Measurements from ENCODE around the gene NR1H2.
"Not testable (repeated sequence)": the region's sequence is repeated elsewhere in the genome, so short reads cannot be mapped to it uniquely, and the experiment has no call there.

Gene NR1H2

DNA sequence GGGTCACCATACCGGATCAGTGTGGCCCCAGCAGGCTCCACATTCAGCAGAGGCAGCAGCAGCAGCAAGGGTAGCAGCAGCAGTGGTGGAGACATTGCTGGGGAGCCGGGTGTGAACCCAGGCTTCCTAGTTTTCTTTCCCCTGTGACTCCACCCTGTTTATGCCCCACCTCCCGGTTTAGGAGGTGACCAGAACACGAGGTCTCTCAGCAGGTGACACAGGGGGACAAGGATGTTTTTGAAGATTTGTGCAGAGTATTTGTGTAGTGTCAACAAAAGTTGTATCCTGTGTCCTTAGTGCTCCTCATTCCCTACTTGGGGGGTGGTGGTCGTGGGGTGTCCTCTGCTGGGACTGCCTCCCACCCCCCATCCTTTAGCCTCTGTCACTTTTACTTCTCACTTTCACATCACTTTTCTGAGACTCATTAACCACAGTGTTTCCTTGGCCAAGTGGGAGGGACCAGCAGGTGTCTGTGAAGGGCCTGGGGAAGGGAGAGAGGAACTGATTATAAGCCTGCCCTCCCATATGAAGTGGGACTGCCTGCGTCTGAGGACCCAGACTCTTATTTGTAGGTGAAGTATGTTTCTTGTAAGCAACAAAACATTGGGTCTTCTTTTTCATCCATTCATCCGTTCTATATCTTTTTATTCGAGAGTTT lies 31.5 kb upstream of the NR1H2 start:
- no peak for DNase-seq (ENCODE audit: low read depth)

DNA sequence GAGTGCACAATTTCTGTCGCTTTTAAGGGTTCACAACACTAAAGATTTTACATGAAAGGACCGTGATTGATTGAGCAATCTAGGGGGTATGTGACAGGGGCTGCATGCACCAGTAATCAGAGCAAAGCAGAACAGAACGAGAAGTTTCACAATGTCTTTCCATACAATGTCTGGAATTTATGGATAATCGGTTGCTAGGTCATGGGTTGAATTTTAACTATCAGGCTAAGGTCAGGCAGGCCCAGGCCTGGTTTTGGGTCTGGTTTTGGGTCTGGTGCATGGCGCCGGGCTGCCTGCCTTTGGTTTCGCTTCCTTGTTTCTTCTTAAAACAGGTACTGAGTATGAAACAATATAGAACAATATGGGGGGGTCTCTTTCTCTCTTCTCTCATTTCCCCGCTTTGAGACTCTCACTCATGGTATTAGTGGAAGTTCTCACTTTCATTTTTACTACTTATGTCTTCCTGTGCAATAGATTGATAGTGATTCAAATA lies 29.1 kb upstream of the NR1H2 start:
- not testable (repeated sequence) for DNase-seq (ENCODE audit: low read depth)

DNA sequence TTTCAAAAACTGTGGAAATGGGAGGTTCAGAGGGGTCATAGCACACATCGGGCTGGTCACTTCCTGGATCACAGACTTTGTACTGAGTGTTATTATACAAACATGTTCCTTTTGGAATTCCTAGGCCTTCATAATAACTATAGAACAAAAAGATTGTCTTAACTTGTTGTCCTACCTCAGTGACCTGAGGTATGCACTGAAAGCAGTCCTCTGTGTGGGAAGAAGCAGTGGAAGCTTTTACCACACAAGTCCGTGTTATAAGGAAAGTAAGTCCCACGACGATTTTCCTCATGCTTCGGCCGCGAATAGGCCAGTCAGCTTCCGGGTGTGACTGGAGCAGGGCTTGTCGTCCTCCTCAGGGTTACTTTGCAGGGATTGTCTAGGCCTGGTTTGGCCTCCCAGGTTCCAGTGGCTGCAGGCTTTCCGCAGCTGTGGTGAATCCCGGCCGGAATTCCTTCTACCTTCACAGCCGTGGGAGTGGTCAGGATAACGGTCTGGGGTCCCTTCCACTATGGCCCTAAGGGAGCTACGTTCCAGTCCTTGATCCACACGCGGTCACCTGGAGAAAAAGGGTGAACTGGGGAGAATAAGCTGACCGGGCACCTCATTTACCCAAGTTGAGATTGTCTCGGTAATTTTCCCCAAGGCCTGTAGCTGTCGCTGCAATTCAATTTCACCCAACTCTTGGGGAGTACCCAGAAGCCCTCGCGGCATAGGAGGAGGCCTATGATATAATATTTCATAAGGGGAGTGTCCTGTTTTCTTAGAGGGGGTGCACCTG lies 26.8 kb upstream of the NR1H2 start:
- no peak for DNase-seq (ENCODE audit: low read depth)

DNA sequence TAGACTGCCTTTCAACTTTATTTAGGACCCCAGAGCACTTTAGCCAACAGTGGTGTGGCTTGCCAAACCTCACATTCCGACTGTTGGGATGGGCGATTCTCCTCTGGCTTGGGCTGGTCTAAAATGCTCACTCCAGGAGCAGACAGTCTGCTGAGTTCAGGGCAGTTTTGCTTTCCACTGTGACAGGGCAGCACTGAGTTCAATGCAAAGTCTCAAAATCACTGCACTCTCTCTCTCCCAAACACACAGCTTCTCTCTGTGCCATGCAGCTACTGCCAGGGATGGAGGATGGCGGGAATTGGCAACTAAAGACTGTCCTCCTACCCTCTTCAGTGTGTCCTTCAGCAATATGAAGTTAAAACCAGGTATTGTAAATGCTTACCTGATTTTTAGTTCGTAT lies 24.0 kb upstream of the NR1H2 start:
- DNase-seq (ENCODE audit: low read depth) = no peak

DNA sequence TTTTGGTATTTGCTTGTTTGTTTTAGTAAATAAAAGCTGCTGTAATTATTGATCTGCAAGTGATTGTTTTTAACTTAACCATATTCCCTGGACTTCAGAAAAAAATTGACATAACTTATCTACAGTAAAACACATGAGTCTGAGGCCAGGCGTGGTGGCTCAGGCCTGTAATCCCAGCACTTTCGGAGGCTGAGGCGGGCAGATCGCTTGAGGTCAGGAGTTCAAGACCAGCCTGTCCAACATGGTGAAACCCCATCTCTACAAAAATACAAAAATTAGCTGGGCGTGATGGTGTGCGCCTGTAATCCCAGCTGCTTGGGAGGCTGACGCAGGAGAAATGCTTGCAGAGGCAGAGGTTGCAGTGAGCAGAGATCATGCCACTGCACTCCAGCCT lies 22.8 kb upstream of the NR1H2 start:
- not testable (repeated sequence) for DNase-seq (ENCODE audit: low read depth)

DNA sequence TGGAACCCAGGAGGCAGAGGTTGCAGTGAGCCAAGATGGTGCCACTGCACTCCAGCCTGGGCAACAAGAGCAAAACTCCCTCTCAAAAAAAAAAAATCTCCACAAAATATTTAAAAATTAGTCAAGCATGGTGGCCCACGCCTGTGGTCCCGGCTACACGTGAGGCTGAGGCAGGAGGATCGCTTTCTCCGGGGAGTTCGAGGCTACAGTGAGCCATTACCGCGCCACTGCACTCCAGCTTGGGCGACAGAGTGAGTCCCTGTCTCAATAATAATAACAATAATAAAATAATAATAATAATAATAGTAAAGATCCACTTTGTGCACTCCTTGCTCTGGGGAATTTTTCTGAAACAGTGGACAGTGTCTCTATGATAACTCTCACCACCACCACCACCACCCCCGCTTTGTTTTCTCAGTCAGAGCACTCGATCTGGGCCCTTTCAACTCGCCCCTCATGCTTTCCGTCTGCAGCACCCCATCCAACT lies 19.5 kb upstream of the NR1H2 start:
- no peak for DNase-seq (ENCODE audit: low read depth)

DNA sequence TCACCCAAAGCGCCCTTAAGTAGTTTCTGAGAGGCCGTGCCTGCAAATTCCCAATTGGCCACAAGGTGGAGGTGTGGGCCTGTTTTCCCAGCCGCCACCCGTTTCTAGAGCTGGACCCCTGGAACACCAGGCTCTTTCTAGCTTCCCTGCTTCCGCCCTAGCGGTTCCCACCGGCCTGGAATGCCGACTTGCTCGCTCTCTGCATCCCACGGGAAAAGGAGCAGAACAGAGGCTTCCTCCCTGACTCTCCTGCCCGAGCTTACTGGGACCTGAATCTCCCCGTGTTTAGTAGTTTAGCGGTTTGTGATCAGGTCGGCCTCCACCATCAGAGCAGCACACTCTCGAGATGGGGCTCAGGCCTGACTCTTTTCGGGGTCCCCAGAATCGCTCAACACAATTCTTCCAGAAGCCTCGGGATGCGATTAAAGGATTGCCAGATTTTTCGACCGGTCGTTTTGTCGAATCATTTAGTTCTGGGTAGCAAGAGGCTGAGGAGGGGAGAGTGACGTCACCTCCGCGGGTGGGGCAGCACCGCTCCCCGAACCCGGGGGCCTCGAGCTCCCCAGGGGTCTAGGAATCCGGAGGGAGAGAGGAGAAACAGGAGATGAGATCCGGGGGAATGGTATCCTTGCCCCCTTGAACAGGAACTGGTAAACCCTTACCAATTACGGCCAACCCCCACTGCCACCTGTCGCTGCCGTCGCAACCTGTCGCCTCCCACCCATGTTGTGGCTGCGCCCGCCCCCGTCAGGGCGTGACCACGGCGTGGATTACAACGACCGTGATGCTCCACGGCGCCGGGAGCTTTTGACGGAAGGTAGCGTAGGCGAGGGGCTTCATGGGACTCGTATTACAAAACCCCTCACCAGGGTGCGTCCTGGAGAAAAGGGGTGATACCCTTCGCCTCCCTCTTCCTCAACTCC lies 18.8 kb upstream of the NR1H2 start:
- peak; percentile 74 for DNase-seq (ENCODE audit: low read depth)

DNA sequence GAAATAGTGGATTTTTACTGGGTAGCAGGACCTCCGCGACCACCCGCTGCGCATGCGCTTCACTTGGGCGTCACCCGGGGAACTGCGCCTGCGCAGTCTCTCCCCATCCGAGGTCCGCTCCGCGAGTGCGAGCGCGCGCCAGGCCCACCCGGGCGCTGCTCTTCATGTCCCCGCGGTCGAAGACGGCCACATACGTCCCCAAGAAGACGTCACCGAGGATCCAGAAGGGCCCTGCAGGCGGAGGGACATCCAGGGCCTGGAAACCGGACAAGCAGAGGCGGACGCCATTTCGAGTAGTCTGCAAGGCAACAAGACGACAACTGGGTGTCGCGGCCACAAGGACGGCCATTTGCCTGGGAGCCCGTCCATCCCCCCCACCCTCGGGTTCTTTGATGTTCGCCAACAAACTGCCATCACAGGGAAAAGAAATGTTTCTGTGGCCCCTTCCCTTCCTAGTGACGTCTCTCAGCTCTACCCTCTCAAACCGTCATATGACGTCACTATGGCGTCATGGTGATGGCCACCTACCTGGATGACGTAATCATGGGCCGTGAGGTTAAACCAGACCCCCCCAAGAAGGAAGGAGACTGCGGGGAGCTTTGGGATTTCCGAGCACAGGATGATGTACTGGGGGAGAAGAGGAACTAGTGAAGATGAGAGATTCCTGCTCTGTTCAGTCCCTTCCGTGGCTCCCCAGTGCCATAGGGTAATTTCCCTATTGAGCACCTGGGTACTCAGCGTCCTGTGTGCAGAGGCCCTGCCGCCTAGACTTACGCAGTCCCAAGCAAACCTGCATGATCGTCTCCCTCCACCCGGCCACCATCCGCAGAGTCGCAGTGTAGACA lies 17.6 kb upstream of the NR1H2 start:
- DNase-seq (ENCODE audit: low read depth) = peak; percentile 64

DNA sequence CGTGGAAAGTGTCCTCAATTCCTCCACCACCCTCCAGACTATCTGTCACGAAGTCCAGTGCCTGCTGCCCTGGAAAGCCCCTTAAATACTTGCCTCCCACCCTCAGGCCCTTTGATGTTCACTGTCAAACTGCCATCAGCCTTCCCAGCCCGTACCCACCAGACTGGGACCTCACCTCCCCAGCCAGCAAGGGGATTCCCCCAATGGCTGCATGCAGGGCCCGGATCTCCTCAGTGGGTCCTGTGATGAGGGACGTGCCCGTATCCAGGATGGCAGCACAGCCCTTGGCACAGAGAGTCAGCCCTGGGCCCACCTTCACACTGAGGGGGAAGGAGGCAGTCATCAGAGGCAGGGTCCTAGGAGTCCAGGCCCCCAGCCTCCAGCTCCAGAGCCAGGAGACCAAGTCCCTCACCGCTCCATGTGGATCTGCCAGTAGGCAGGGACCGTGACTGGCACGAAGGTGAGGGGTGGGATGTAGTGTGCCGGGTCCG lies 16.9 kb upstream of the NR1H2 start:
- no peak for DNase-seq (ENCODE audit: low read depth)

DNA sequence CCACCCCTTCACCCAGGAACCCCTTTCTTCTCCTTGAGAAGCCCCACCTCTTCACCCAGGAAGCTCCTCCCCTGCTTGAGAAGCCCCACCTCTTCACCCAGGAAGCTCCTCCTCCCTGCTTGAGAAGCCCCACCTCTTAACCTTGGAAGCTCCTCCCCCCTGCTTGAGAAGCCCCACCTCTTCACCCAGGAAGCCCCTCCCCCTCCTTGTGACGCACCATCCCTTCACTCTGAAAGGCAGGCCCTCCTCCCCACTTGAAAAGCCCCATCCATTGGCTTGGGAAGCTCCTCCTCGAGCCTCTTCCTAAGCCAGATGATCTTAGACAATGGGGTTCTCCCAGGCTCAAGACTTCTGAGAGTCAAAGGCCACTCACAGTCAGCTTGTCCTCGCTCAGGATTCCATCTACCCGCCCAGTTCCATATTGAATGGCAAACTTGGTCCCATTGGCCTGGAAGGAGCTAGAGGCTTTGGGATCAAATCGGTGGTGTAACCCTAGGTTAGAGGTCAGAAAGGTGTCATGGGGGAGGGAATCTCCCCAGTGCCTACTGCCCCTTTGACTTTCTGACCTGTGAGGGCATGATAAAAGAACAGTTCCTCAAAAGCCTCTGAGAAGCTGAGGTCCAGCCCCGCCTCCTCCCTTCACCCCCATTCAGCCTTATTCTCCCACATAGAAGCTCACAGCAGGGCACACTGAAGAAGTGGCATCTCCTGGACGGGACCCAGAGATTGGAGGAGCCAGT lies 14.8 kb upstream of the NR1H2 start:
- no peak for DNase-seq (ENCODE audit: low read depth)

DNA sequence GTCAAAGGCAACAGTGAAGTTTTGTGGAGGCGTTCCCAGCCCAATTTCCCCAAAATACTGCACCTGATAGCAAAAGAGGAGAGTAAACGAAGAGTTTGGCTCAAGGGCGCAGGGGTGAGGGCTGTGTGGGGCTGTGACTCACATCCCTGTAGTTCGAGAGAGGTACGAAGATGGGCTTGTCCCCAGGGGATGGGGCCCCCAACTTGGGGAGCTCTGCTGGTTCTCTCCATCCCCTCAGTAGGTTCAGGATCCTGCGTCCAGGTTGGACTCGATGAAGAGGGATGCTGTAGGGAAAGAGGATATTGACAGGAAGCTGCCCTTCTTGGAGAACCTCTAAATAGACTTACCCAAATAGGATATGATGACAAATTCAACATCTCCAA lies 14.2 kb upstream of the NR1H2 start:
- DNase-seq (ENCODE audit: low read depth) = no peak

DNA sequence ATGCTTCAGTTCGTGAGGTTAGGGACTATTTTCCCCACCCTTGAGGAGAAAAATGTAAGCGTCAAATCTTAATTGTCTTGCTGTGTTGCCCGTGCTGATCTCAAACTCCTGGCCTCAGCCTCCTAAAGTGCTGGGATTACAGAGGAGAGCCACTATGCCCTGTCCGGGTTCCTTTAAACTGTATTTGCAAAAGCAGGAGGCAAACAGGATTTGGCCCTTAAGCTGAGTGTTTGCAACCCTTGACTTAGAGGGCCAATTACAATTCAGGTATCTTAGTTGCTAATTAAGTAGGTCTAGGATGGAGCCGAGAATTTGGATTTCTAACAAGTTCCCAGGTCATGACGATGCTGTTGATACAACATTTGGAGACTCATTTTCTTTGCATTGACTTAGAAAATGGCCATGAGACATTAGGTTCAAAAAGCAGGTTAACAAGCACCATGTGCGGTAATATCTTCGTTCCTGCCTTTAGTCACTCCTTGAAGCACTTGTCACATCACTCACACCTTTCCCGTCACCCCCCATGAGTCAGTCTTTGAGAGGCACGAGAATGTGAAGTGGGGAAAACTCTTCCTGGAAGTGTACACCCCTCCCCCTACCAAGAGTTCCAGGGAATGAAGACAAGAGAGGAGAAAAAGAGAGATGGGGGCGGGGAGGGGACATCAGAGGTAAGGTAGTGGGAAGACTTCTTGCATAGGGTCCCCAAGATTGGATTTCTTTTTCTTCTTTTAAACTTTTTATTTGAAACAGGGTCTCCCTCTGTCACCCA lies 13.4 kb upstream of the NR1H2 start:
- DNase-seq (ENCODE audit: low read depth) = no peak

DNA sequence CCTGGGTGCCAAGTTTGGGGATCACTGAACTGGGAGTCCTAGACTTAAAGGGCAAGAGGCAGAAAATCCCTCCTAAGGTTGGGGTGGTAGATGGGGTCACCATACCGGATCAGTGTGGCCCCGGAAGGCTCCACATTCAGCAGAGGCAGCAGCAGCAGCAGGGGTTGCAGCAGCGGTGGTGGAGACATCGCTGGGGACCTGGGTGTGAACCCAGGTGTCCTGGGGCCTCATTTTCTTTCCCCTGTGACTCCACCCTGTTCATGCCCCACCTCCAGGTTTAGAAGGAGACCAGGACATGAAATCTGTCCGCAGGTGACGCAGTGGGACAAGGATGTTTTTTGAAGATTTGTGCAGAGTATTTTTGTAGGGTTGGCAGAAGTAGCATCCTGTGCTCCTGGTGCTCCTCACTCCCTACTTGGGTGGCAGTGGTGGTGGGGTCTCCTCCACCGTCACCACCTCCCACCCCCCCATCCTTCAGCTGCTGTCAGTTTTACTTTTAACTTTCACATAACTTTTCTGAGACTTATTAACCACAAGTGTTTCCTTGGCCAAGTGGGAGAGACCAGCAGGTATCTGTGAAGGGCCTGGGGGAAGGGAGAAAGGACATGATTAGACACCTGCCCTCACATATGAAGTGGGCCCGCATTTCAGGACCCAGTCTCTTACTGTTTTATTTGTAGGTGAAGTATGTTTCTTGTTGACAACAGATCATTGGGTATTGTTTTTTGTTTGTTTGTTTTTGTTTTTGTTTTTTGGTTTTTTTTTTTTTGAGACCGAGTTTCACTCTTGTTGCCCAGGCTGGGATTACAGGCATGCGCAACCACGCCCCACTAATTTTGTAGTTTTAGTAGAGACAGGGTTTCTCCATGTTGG lies 10.6 kb upstream of the NR1H2 start, which contains the start of gene NAPSA:
NAPSA (minus strand) TSS at position 206 of the 873 bp plus-strand sequence; CDS start at position 188, 18 bp downstream.
- no peak for DNase-seq (ENCODE audit: low read depth)

DNA sequence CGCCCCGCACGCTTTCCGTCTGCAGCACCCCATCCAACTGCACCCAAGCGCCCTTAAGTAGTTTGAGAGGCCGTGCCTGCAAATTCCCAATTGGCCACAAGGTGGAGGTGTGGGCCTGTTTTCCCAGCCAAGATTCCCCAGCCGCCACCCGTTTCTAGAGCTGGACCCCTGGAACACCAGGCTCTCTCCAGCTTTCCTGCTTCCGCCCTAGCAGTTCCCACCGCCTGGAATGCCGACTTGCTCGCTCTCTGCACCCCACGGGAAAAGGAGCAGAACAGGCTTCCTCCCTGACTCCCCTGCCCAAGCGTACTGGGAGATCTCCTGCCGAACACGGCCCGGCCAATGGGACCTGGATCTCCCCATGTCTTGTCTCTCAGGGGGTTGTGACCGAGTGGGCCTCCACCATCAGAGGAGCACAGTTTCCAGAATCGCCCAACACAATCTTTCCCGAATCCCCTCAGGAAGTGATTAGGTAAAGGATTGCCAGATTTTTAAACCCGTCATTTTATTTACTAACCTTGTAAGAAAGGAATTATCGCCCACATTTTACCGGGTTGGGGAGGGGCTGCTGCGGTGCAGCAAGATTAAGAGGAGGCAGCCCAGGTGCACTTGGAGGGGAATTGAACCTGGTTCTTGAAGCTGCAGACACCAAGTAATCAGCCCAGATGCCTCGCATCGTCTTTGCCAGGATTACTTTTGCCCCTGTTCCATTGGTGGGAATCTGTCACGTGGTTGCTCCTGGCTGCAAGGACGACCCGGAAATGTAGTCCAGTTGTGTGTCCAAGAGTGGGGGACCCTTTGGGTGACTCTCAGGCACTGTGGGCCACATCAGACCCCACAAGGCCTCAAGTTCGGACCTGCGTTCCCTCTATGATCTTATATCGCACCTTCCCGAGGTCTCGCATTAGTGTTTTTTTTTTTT lies 7.3 kb upstream of the NR1H2 start:
- DNase-seq (ENCODE audit: low read depth) = peak; percentile 54

DNA sequence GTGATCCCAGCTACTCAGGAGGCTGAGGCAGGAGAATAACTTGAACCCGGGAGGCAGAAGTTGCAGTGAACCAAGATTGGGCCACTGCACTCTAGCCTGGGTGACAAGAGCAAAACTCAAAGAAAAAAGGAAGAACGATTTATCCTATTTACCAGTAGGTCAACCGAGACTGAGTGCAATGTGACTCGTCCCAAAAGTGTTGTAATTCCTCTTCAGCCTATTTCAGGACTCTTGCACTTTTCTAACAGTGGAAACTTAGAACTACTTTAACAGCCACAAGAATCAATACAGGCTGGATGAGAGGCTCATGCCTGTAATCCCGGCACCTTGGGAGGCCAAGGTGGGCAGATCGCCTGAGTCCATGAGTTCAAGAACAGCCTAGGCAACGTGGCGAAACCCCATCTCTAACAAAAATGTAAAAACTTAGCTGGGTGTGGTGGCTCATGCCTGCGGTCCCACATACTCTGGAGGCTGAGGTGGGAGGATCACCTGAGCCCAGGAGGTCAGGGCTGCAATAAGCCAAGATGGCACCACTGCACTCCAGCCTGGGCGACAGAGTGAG lies 4.3 kb upstream of the NR1H2 start:
- DNase-seq (ENCODE audit: low read depth) = no peak

DNA sequence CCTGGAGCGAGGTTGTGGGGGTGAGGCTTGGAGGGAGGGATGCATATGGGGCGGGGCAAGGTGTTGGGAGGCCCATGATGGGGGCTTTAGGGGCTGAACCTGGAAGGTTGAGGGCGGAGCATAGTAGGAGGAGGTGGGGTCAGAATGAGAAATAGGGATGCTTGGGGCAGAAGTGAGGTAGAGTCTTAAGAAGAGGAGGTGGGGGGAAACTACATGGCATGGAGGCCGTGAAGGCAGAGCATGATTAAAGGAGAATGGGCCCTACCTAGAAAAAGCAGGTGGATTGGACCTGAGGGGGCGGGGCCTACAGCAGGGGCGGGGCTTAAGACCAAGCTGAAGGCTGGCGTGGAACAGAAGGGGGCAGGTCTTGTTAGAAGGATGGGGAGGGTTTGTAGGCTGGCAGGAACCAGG lies 799 bp downstream of the NR1H2 start:
- peak; percentile 27 for DNase-seq (ENCODE audit: low read depth)

DNA sequence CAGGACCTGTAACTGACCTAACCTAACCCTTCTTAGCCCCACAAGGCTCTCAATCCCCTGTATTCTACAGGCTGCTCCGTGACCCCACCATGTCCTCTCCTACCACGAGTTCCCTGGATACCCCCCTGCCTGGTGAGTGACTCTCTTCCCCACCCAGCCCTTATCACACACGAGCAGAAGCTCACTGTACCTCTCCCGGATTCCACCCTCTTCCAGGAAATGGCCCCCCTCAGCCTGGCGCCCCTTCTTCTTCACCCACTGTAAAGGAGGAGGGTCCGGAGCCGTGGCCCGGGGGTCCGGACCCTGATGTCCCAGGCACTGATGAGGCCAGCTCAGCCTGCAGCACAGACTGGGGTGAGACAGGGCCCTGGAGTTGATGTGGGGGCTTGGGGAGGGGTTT lies 1.3 kb downstream of the NR1H2 start:
- DNase-seq (ENCODE audit: low read depth) = no peak

Measured in activated T-helper 1 cell treated with Interleukin-2 at 50 U/mL for 16 hours (primary cell).